B cell (primary cell): ENCODE measurements around the gene SIRPG. TPM values are rescaled to one million over a fixed set of nuclear protein-coding genes. Genes with fewer than 3 reads are reported as not detected.

Source experiments
- ATAC-seq: fragments of 200-7000 bp; cut with Tn5 transposase; one replicate; pipeline ENCODE4 v1.10.0; 2021; ENCODE audit warnings: low read depth, mild to moderate bottlenecking, moderate number of reproducible peaks, moderate library complexity
- CTCF ChIA-PET: fragments of 350-600 bp; sonication (Branson Sonifier 250); formaldehyde crosslinking; loops from one replicate; lab custom pipeline; 2021; ENCODE audit warnings: antibody characterized with exemption, inconsistent platforms; lab: Charles Lee
- POLR2A ChIA-PET: fragments of 350-600 bp; sonication (Branson Sonifier 250); formaldehyde crosslinking; loops from one replicate; lab custom pipeline; 2021; ENCODE audit warnings: antibody characterized with exemption; lab: Charles Lee
- DNase-seq: peaks from one replicate; pipeline ENCODE4 v3.0.0; 2013
- H2AFZ ChIP-seq: 2 replicates; pipeline ENCODE4 v1.6.1; 2012; ENCODE audit warnings: mild to moderate bottlenecking, low read depth, low read length; ENCODE audit not compliant: insufficient read depth, poor library complexity, severe bottlenecking
- H3K27ac ChIP-seq, 2 donors: 1 replicate in 1 of 2; 2 replicates in 1 of 2; pipeline ENCODE4 v1.5.1; 2012 to 2013; ENCODE audit warnings: low read length in 2 of 2, mild to moderate bottlenecking in 2 of 2, moderate library complexity in 1 of 2
- H3K27me3 ChIP-seq, 4 experiments: fragments of 200-600 bp in 1 of 4; sonication (generic) in 1 of 4; replicated peaks in 1 of 4; 1 replicate in 2 of 4; 2 replicates in 2 of 4; pipeline versions ENCODE4 v1.6.1 to v1.7.0; 2013 to 2016; ENCODE audit warnings: low read length in 3 of 4, mild to moderate bottlenecking in 2 of 4, mixed read lengths in 1 of 4, moderate library complexity in 1 of 4; ENCODE audit not compliant: insufficient read depth in 4 of 4, control insufficient read depth in 3 of 4; ENCODE audit errors: control extremely low read depth in 1 of 4
- H3K36me3 ChIP-seq, 2 experiments: replicated peaks in 1 of 2; 1 replicate in 1 of 2; 2 replicates in 1 of 2; pipeline versions ENCODE4 v1.6.1 to v1.7.1; 2013; ENCODE audit warnings: low read length in 1 of 2; ENCODE audit not compliant: insufficient read depth in 2 of 2, control insufficient read depth in 1 of 2; ENCODE audit errors: control extremely low read depth in 1 of 2, extremely low read depth in 1 of 2
- H3K4me1 ChIP-seq, 2 donors: fragments of 200-600 bp in 1 of 2; sonication (generic) in 1 of 2; 1 replicate in 1 of 2; 2 replicates in 1 of 2; pipeline versions ENCODE4 v1.5.1 to v1.6.1; 2013 to 2017; ENCODE audit warnings: low read length in 2 of 2; ENCODE audit not compliant: control insufficient read depth in 2 of 2, insufficient read depth in 2 of 2
- H3K4me2 ChIP-seq: replicated peaks from 2 replicates; pipeline ENCODE3; 2012; ENCODE audit warnings: mild to moderate bottlenecking, low read depth, low read length; ENCODE audit not compliant: poor library complexity, severe bottlenecking
- H3K4me3 ChIP-seq, 5 experiments: fragments of 200-600 bp in 1 of 5; sonication (generic) in 1 of 5; 1 replicate in 3 of 5; 2 replicates in 2 of 5; pipeline versions ENCODE4 v1.5.1 to v1.7.0; 2011 to 2016; ENCODE audit warnings: low read length in 4 of 5, mild to moderate bottlenecking in 4 of 5, low read depth in 2 of 5, control low read depth in 1 of 5, moderate library complexity in 1 of 5; ENCODE audit not compliant: insufficient read depth in 1 of 5; ENCODE audit errors: control extremely low read depth in 1 of 5, extremely low read depth in 1 of 5
- H3K79me2 ChIP-seq: fragments of 200-600 bp; sonication (generic); one replicate; pipeline ENCODE4 v1.6.0; 2016; ENCODE audit warnings: low read length; ENCODE audit not compliant: control insufficient read depth, insufficient read depth
- H3K9ac ChIP-seq: fragments of 200-600 bp; sonication (generic); 2 replicates; pipeline ENCODE4 v1.6.1; 2017; ENCODE audit warnings: mild to moderate bottlenecking, low read length, moderate library complexity
- H3K9me3 ChIP-seq, 3 donors: one replicate each; pipeline versions ENCODE4 v1.6.1 to v1.7.1; 2013; ENCODE audit warnings: low read length in 2 of 3; ENCODE audit not compliant: control insufficient read depth in 2 of 3, insufficient read depth in 1 of 3; ENCODE audit errors: control extremely low read depth in 1 of 3
- H4K20me1 ChIP-seq: 2 replicates; pipeline ENCODE4 v1.6.0; 2012; ENCODE audit warnings: mild to moderate bottlenecking, low read length; ENCODE audit not compliant: insufficient read depth, control insufficient read depth, poor library complexity, severe bottlenecking
- H3K27ac Mint-ChIP-seq: one replicate; pipeline ENCODE4 v1.8.0; 2021; ENCODE audit warnings: mixed read lengths
- H3K27me3 Mint-ChIP-seq: one replicate; pipeline ENCODE4 v1.8.0; 2021; ENCODE audit warnings: mixed read lengths
- H3K4me1 Mint-ChIP-seq: one replicate; pipeline ENCODE4 v1.8.0; 2021; ENCODE audit warnings: mixed read lengths
- H3K4me3 Mint-ChIP-seq: one replicate; pipeline ENCODE4 v1.8.0; 2021; ENCODE audit warnings: mixed read lengths
- H3K9me3 Mint-ChIP-seq: one replicate; pipeline ENCODE4 v1.8.0; 2022; ENCODE audit warnings: mixed read lengths; ENCODE audit not compliant: insufficient read depth
- EZH2 ChIP-seq: IDR thresholded peaks from 2 replicates; pipeline ENCODE4 v1.6.1; 2012; ENCODE audit warnings: borderline replicate concordance, low read depth, mild to moderate bottlenecking, moderate library complexity, low read length; ENCODE audit not compliant: insufficient read depth, poor library complexity, severe bottlenecking
- WGBS: methylation state at CpG from one replicate; pipeline ENCODE4 v1.1.5; 2013; ENCODE audit warnings: missing lambda C conversion rate; ENCODE audit not compliant: insufficient coverage; 5-methylcytosine and 5-hydroxymethylcytosine counted together
- intact Hi-C: fragments of 100-400 bp; cut with micrococcal nuclease; formaldehyde crosslinking; loops from one replicate; pipeline ENCODE4 v1.10.0; 2022
- polyA plus RNA-seq: library from polyadenylated mRNA; depleted of rRNA; stranded (reverse); fragments of >200 nt; gene quantifications from 2 replicates; pipeline ENCODE4 v1.2.3, GENCODE V29; 2012
- total RNA-seq, 2 donors: library from RNA; stranded (reverse); fragments of 120-200 nt in 1 of 2; gene quantifications; 1 replicate in 1 of 2; 2 replicates in 1 of 2; pipeline versions ENCODE4 v1.2.3 to v1.2.4, GENCODE V29; 2013 to 2022
- TF ChIP-seq, protein P1 (sequence below): fragments of 200-600 bp; IDR thresholded peaks from one replicate; pipeline ENCODE4 v1.8.0; 2022; ENCODE audit warnings: antibody characterized with exemption, mild to moderate bottlenecking

Gene SIRPG
- total and polyA plus RNA-seq, 2 donors (not counting 1 experiment from before 2014, with no cell fraction given) = 0.09 TPM; not detected in 1

DNA sequence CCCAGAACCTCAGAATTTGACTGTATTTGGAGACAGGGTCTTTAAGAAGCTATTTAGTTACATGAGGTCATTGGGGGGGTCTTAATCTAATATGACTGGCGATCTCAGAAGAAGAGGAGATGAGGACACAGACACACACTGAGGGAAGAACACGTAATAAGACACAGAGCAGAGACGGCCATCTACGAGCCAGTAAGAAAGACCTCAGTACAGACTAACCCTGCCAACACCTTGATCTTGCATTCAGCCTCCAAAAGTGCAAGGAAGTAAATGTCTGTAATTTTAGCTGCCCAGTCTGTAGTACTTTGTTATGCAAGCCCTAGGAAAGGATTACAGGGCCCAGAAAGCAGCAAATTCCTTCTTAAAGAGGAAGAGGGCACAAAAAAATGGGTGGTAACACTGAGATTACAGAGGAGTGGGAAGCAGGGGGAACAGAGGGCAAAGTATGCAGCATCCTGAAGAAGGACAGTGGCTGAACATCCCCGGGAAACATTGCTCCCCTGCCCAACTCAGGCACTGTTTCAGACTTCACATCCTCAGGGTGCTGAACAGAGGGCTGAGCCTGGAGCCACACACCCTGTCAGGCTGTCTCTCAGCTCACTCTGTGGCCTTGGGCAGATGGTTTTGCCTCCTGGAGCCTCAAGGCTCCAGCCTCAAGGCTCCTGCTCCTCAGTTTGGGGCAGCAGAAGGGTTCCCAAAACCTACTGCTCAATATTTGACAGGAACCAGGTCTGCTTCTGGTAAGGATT, 27.9 kb upstream of the SIRPG start:
- no peaks in the 10 kb centered on the region for H4K20me1 ChIP-seq
- peaks cover 0 to 3% (median 1%) of the 10 kb centered on the region in 4 experiments for H3K27me3 ChIP-seq
- POLR2A ChIA-PET = no interaction called here
- Mint-ChIP-seq H3K4me1 (no peaks in the 10 kb centered on the region), H3K4me3 (no peak overlapping the region), H3K27me3 (peaks cover 6% of the 10 kb centered on the region), H3K9me3 (no peaks in the 10 kb centered on the region), H3K27ac (no peak overlapping the region)
- CTCF ChIA-PET = no interaction called here
- ATAC-seq (no peak), DNase-seq (no peak)
- H3K9ac ChIP-seq = no peak overlapping the region
- H3K9me3 ChIP-seq = peaks cover 1 to 4% (median 2%) of the 10 kb centered on the region in 3 donors
- no peak overlapping the region for H3K27ac ChIP-seq
- H3K4me1 ChIP-seq = no peaks in the 10 kb centered on the region
- 95% methylated on average over 2 of the region's 5 CpGs for WGBS
- no peak for TF ChIP-seq EZH2
- TF ChIP-seq, protein P1, sequence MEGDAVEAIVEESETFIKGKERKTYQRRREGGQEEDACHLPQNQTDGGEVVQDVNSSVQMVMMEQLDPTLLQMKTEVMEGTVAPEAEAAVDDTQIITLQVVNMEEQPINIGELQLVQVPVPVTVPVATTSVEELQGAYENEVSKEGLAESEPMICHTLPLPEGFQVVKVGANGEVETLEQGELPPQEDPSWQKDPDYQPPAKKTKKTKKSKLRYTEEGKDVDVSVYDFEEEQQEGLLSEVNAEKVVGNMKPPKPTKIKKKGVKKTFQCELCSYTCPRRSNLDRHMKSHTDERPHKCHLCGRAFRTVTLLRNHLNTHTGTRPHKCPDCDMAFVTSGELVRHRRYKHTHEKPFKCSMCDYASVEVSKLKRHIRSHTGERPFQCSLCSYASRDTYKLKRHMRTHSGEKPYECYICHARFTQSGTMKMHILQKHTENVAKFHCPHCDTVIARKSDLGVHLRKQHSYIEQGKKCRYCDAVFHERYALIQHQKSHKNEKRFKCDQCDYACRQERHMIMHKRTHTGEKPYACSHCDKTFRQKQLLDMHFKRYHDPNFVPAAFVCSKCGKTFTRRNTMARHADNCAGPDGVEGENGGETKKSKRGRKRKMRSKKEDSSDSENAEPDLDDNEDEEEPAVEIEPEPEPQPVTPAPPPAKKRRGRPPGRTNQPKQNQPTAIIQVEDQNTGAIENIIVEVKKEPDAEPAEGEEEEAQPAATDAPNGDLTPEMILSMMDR = no peak
- no peak overlapping the region for H3K4me3 ChIP-seq
- intact Hi-C loops = no loop called here
- H3K4me2 ChIP-seq = no peak overlapping the region
- H3K36me3 ChIP-seq = no peaks in the 10 kb centered on the region
- no peak overlapping the region for H2AFZ ChIP-seq
- H3K79me2 ChIP-seq = no peaks in the 10 kb centered on the region

GRCh38 chr20:1684872-1685271, 27.3 kb upstream of the SIRPG start:
- H3K27me3 Mint-ChIP-seq = peaks cover 4% of the 10 kb centered on the region
- Histone ChIP-seq H3K4me2 (no peak overlapping the region), H3K9me3 (peaks cover 0 to 4% (median 2%) of the 10 kb centered on the region in 3 donors), H3K4me3 (no peak overlapping the region), H3K4me1 (no peaks in the 10 kb centered on the region), H3K27me3 (peaks cover 0 to 2% (median 0%) of the 10 kb centered on the region in 4 experiments), H3K9ac (no peak overlapping the region), H3K27ac (no peak overlapping the region), H4K20me1 (no peaks in the 10 kb centered on the region), H3K36me3 (no peaks in the 10 kb centered on the region), H3K79me2 (no peaks in the 10 kb centered on the region), H2AFZ (no peak overlapping the region)
- no peak for ATAC-seq
- intact Hi-C loops = no loop called here
- ChIA-PET POLR2A (no interaction called here), CTCF (no interaction called here)
- no peaks in the 10 kb centered on the region for H3K4me1 Mint-ChIP-seq
- no peak for DNase-seq
- H3K4me3 Mint-ChIP-seq = no peak overlapping the region
- no peaks in the 10 kb centered on the region for H3K9me3 Mint-ChIP-seq
- H3K27ac Mint-ChIP-seq = no peak overlapping the region
- 100% methylated on average over 1 of the region's 1 CpG for WGBS
- TF ChIP-seq, protein P1 = no peak
- no peak for TF ChIP-seq EZH2
